ENCODE data around the gene PICK1. TPM values are rescaled to one million over a fixed set of nuclear protein-coding genes. Genes with fewer than 3 reads are reported as not detected.

Gene PICK1
- total and polyA plus RNA-seq, 9 donors: 18.0 to 47.7 (median 34.3) TPM

GRCh38 chr22:38040953-38041759 is 16.0 kb upstream of the PICK1 start:
- Histone ChIP-seq H3K4me1 (ENCODE audit: insufficient read depth) (no peaks in the 10 kb centered on the region), H3K4me3 (no peak overlapping the region), H3K27me3 (no peaks in the 10 kb centered on the region), H3K36me3 (no peaks in the 10 kb centered on the region), H3K27ac (no peak overlapping the region), H3K9me3 (no peaks in the 10 kb centered on the region)
- intact Hi-C loops (cut with DNase I): no loop called here
- peak in 1 of 5 donors; percentile 50 for DNase-seq
- WGBS, 3 donors: 64 to 71% (median 66%) methylated on average over 20 of the region's 20 CpGs
- TF ChIP-seq, protein P1, sequence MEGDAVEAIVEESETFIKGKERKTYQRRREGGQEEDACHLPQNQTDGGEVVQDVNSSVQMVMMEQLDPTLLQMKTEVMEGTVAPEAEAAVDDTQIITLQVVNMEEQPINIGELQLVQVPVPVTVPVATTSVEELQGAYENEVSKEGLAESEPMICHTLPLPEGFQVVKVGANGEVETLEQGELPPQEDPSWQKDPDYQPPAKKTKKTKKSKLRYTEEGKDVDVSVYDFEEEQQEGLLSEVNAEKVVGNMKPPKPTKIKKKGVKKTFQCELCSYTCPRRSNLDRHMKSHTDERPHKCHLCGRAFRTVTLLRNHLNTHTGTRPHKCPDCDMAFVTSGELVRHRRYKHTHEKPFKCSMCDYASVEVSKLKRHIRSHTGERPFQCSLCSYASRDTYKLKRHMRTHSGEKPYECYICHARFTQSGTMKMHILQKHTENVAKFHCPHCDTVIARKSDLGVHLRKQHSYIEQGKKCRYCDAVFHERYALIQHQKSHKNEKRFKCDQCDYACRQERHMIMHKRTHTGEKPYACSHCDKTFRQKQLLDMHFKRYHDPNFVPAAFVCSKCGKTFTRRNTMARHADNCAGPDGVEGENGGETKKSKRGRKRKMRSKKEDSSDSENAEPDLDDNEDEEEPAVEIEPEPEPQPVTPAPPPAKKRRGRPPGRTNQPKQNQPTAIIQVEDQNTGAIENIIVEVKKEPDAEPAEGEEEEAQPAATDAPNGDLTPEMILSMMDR (IDR thresholded peaks at IDR 0.05): no peak
- TF ChIP-seq POLR2A (IDR thresholded peaks at IDR 0.05) (no peak), EP300 (IDR thresholded peaks at IDR 0.05) (no peak)

DNA sequence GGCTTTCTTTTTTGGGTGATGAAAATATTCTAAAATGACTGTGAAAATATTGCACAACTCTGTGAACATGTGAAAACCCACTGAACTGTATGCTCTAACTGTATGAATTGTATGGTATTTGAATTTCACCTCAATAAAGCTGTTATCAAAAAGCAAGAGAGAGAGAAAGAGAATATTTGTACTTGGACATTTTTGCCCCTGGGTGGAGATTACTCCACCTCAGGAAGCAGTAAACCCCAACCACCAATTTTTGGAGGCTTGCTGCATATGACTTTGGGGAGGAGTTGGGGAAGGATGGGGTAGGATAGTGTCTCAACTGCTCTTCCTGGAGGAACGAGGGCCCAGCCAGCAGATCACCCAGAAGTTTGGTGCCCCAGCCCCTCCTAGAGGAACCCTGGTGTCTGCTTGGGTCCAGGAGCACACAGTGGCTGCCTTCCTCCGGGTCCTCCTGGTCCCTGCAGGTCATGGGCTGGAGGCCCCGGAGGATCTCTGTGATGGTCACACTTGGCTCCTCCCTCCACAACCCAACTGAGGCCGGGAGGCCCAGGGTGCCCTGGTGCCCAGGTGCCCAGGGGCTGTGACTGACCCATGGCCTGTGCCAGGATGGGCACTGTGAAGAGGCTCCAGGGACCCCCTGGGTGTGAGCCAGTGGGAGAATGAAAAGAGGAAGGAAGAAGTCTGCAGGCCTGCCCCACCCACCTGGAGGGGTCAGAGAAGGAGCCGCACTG is 15.3 kb upstream of the PICK1 start:
- intact Hi-C loops (cut with DNase I): no loop called here
- no peaks in the 10 kb centered on the region for H3K27me3 ChIP-seq
- no peaks in the 10 kb centered on the region for H3K36me3 ChIP-seq
- TF ChIP-seq POLR2A (IDR thresholded peaks at IDR 0.05) (no peak), EP300 (IDR thresholded peaks at IDR 0.05) (no peak)
- TF ChIP-seq, protein P1 (IDR thresholded peaks at IDR 0.05): no peak
- H3K4me3 ChIP-seq: no peak overlapping the region
- DNase-seq: no peak
- 73 to 81% (median 76%) methylated on average over 5 of the region's 5 CpGs for WGBS, 3 donors
- no peak overlapping the region for H3K27ac ChIP-seq
- H3K9me3 ChIP-seq: no peaks in the 10 kb centered on the region
- no peaks in the 10 kb centered on the region for H3K4me1 ChIP-seq (ENCODE audit: insufficient read depth)

DNA sequence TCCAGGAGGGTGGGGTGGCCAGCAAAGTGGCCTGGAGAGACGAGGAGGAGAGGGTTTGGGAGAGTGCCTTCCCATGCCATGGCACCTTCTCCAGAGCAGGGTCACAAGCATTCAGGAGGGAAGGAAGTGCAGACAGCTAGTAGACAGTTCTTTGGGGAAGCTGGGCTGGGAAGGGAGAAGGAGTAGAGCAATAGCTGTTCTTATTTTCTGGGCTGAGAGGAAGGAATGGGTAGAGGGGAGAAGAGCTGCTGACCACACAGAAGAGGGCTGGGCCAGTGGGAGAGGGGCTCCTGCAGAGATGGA is 14.8 kb upstream of the PICK1 start:
- TF ChIP-seq POLR2A (IDR thresholded peaks at IDR 0.05) (no peak), EP300 (IDR thresholded peaks at IDR 0.05) (no peak)
- TF ChIP-seq, protein P1 (IDR thresholded peaks at IDR 0.05): no peak
- DNase-seq: no peak
- Histone ChIP-seq H3K9me3 (no peaks in the 10 kb centered on the region), H3K4me1 (ENCODE audit: insufficient read depth) (no peaks in the 10 kb centered on the region), H3K27ac (no peak overlapping the region), H3K4me3 (no peak overlapping the region), H3K27me3 (no peaks in the 10 kb centered on the region), H3K36me3 (no peaks in the 10 kb centered on the region)
- 85 to 94% (median 85%) methylated on average over 1 of the region's 1 CpG for WGBS, 3 donors
- intact Hi-C loops (cut with DNase I): no loop called here

- H3K9me3 ChIP-seq: no peaks in the 10 kb centered on the region
- TF ChIP-seq, protein P1 (IDR thresholded peaks at IDR 0.05): no peak
- no peak for TF ChIP-seq POLR2A (IDR thresholded peaks at IDR 0.05)
- no peak for TF ChIP-seq EP300 (IDR thresholded peaks at IDR 0.05)
- intact Hi-C loops (cut with DNase I): no loop called here
- DNase-seq: no peak
- H3K27me3 ChIP-seq: no peaks in the 10 kb centered on the region
- no peak overlapping the region for H3K27ac ChIP-seq
- no peak overlapping the region for H3K4me3 ChIP-seq
- no peaks in the 10 kb centered on the region for H3K36me3 ChIP-seq
- 87 to 90% (median 89%) methylated on average over 16 of the region's 16 CpGs for WGBS, 3 donors
- H3K4me1 ChIP-seq (ENCODE audit: insufficient read depth): no peaks in the 10 kb centered on the region
Measured at GRCh38 chr22:38043151-38044039, 13.8 kb upstream of the PICK1 start.

Measured in ovary (tissue), 9 donors.